ENCODE results near the gene CCNE1.

The CCNE1 gene

DNA sequence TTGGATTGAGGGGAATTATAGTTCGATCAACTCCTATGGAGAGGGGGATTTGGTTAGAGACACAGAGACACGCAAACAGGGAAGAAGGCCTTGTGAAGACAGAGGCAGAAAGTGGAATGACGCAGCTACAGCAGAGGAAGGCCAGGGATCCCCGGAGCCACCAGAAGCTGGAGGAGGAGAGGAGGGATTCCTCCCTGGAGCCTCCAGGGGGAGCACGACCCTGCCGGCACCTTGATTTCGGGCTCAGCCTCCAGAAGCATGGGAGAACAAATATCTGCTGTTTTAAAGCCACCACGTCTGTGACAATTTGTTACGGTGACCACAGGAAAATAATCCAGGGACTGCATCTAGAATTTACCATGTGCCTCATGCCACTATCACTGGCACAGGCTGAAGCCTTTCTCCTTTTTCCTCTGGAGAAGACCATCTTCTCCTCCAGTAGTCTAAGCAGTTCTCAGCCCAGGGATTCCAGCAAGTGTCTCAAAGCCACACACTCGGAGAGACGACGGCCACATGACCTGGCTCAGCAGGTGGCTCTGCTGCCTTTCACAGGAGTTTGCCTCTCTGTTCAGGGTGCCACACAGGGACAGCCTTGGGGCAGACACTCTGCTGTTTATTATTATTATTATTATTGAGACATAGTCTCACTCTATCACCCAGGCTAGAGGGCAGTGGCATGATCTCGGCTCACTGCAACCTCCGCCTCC is 39.9 kb upstream of the CCNE1 start:
- H3K36me3 ChIP-seq (ENCODE audit: insufficient read depth, low read length), result no peaks in the 10 kb centered on the region
- TF ChIP-seq POLR2AphosphoS5 (IDR thresholded peaks at IDR 0.05; ENCODE audit: borderline replicate concordance, low read depth, low read length) (no peak), FOXP2 (optimal IDR thresholded peaks at IDR 0.05; ENCODE audit: control extremely low read depth, extremely low read length, insufficient read depth) (no peak), EZH2 (IDR thresholded peaks at IDR 0.05) (no peak)
- H3K9me3 ChIP-seq (ENCODE audit: low read depth, low read length), result no peaks in the 10 kb centered on the region
- no peak overlapping the region for H3K9ac ChIP-seq (ENCODE audit: insufficient read length)
- no peak overlapping the region for H3K27ac ChIP-seq
- H3K4me3 ChIP-seq, result no peak overlapping the region
- no peak for DNase-seq (ENCODE audit: low read depth, low spot score)

- no peak overlapping the region for H3K9ac ChIP-seq (ENCODE audit: insufficient read length)
- TF ChIP-seq FOXP2 (optimal IDR thresholded peaks at IDR 0.05; ENCODE audit: control extremely low read depth, extremely low read length, insufficient read depth), result no peak
- no peak for TF ChIP-seq POLR2AphosphoS5 (IDR thresholded peaks at IDR 0.05; ENCODE audit: borderline replicate concordance, low read depth, low read length)
- no peak for TF ChIP-seq EZH2 (IDR thresholded peaks at IDR 0.05)
- no peak overlapping the region for H3K4me3 ChIP-seq
- no peaks in the 10 kb centered on the region for H3K36me3 ChIP-seq (ENCODE audit: insufficient read depth, low read length)
- H3K27ac ChIP-seq, result no peak overlapping the region
- no peak for DNase-seq (ENCODE audit: low read depth, low spot score)
- no peaks in the 10 kb centered on the region for H3K9me3 ChIP-seq (ENCODE audit: low read depth, low read length)
Measured at GRCh38 chr19:29772696-29773095, 39.1 kb upstream of the CCNE1 start.

DNA sequence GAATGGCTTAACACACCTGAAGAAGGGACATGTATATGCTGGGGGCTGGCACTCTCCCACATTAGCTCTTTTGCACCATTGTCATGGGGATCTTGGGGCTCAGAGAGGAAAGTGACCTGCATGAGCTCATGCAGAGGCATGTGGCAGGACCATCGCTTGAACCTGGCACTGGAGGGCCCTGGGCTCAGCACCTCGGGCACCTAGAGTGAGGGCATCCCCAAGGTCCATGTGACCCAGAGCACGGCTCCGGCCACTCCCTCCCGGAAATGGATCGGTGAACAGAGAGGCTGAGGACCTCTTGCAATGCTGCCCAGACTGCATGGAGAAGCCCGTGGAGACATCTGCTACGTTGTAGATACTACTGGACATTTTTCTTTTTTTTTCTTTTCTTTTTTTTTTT is 38.6 kb upstream of the CCNE1 start:
- H3K27ac ChIP-seq, result no peak overlapping the region
- no peak for DNase-seq (ENCODE audit: low read depth, low spot score)
- no peaks in the 10 kb centered on the region for H3K9me3 ChIP-seq (ENCODE audit: low read depth, low read length)
- H3K36me3 ChIP-seq (ENCODE audit: insufficient read depth, low read length), result no peaks in the 10 kb centered on the region
- TF ChIP-seq POLR2AphosphoS5 (IDR thresholded peaks at IDR 0.05; ENCODE audit: borderline replicate concordance, low read depth, low read length) (no peak), EZH2 (IDR thresholded peaks at IDR 0.05) (no peak), FOXP2 (optimal IDR thresholded peaks at IDR 0.05; ENCODE audit: control extremely low read depth, extremely low read length, insufficient read depth) (no peak)
- H3K9ac ChIP-seq (ENCODE audit: insufficient read length), result no peak overlapping the region
- no peak overlapping the region for H3K4me3 ChIP-seq

- TF ChIP-seq EZH2 (IDR thresholded peaks at IDR 0.05), result no peak
- no peak for TF ChIP-seq POLR2AphosphoS5 (IDR thresholded peaks at IDR 0.05; ENCODE audit: borderline replicate concordance, low read depth, low read length)
- Histone ChIP-seq H3K36me3 (ENCODE audit: insufficient read depth, low read length) (no peaks in the 10 kb centered on the region), H3K27ac (no peak overlapping the region), H3K9ac (ENCODE audit: insufficient read length) (no peak overlapping the region), H3K9me3 (ENCODE audit: low read depth, low read length) (no peaks in the 10 kb centered on the region), H3K4me3 (no peak overlapping the region)
- DNase-seq (ENCODE audit: low read depth, low spot score), result no peak
Measured at GRCh38 chr19:29774126-29774525, 37.7 kb upstream of the CCNE1 start.

- TF ChIP-seq EZH2 (IDR thresholded peaks at IDR 0.05), result no peak
- no peak for TF ChIP-seq FOXP2 (optimal IDR thresholded peaks at IDR 0.05; ENCODE audit: control extremely low read depth, extremely low read length, insufficient read depth)
- TF ChIP-seq POLR2AphosphoS5 (IDR thresholded peaks at IDR 0.05; ENCODE audit: borderline replicate concordance, low read depth, low read length), result no peak
- no peaks in the 10 kb centered on the region for H3K36me3 ChIP-seq (ENCODE audit: insufficient read depth, low read length)
- no peak overlapping the region for H3K27ac ChIP-seq
- no peak overlapping the region for H3K9ac ChIP-seq (ENCODE audit: insufficient read length)
- DNase-seq (ENCODE audit: low read depth, low spot score), result no peak
- H3K4me3 ChIP-seq, result no peak overlapping the region
- H3K9me3 ChIP-seq (ENCODE audit: low read depth, low read length), result no peaks in the 10 kb centered on the region
Measured at GRCh38 chr19:29777781-29778309, 33.9 kb upstream of the CCNE1 start.

- H3K4me3 ChIP-seq, result no peak overlapping the region
- H3K9ac ChIP-seq (ENCODE audit: insufficient read length), result no peak overlapping the region
- TF ChIP-seq FOXP2 (optimal IDR thresholded peaks at IDR 0.05; ENCODE audit: control extremely low read depth, extremely low read length, insufficient read depth) (no peak), POLR2AphosphoS5 (IDR thresholded peaks at IDR 0.05; ENCODE audit: borderline replicate concordance, low read depth, low read length) (no peak), EZH2 (IDR thresholded peaks at IDR 0.05) (no peak)
Measured at GRCh38 chr19:29779921-29780320, 31.9 kb upstream of the CCNE1 start.

GRCh38 chr19:29781386-29782259 is 30.2 kb upstream of the CCNE1 start:
- H3K4me3 ChIP-seq, result no peak overlapping the region

More at GRCh38 chr19:29779921-29780320, 31.9 kb upstream of the CCNE1 start:
- Histone ChIP-seq H3K9me3 (ENCODE audit: low read depth, low read length) (no peaks in the 10 kb centered on the region), H3K36me3 (ENCODE audit: insufficient read depth, low read length) (no peaks in the 10 kb centered on the region), H3K27ac (no peak overlapping the region)
- no peak for DNase-seq (ENCODE audit: low read depth, low spot score)

DNA sequence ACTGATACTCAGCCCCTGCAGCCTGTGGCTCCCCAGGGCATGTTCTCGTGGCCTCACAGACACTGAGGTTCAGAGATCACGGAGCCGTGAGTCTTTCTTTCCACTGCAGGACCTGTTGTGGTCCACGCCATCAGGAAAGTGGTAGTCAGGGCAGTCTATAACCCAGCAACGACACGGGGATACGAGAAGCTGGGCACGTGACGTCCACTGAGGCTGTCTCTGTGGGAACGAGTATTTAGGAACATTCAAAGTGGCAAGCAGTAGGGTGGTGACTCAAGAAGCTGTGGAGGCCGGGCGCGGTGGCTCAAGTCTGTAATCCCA is 29.6 kb upstream of the CCNE1 start:
- Histone ChIP-seq H3K9me3 (ENCODE audit: low read depth, low read length) (no peaks in the 10 kb centered on the region), H3K4me3 (no peak overlapping the region), H3K27ac (no peak overlapping the region), H3K9ac (ENCODE audit: insufficient read length) (no peak overlapping the region), H3K36me3 (ENCODE audit: insufficient read depth, low read length) (no peaks in the 10 kb centered on the region)
- DNase-seq (ENCODE audit: low read depth, low spot score), result no peak
- TF ChIP-seq EZH2 (IDR thresholded peaks at IDR 0.05) (no peak), POLR2AphosphoS5 (IDR thresholded peaks at IDR 0.05; ENCODE audit: borderline replicate concordance, low read depth, low read length) (no peak), FOXP2 (optimal IDR thresholded peaks at IDR 0.05; ENCODE audit: control extremely low read depth, extremely low read length, insufficient read depth) (no peak)

More at GRCh38 chr19:29781386-29782259, 30.2 kb upstream of the CCNE1 start:
- no peaks in the 10 kb centered on the region for H3K9me3 ChIP-seq (ENCODE audit: low read depth, low read length)
- no peak overlapping the region for H3K27ac ChIP-seq
- H3K9ac ChIP-seq (ENCODE audit: insufficient read length), result no peak overlapping the region
- DNase-seq (ENCODE audit: low read depth, low spot score), result no peak
- TF ChIP-seq EZH2 (IDR thresholded peaks at IDR 0.05) (no peak), POLR2AphosphoS5 (IDR thresholded peaks at IDR 0.05; ENCODE audit: borderline replicate concordance, low read depth, low read length) (no peak), FOXP2 (optimal IDR thresholded peaks at IDR 0.05; ENCODE audit: control extremely low read depth, extremely low read length, insufficient read depth) (no peak)
- H3K36me3 ChIP-seq (ENCODE audit: insufficient read depth, low read length), result no peaks in the 10 kb centered on the region

All from SK-N-MC (cell line).